WTC11 (cell line): ENCODE data around the gene KCNJ6. TPM values are rescaled to one million over a fixed set of nuclear protein-coding genes. Genes with fewer than 3 reads are reported as not detected.

Experiments
- ATAC-seq: fragments of 200-7000 bp; cut with Tn5 transposase; 2 replicates; pipeline ENCODE4 v1.10.0; 2021; ENCODE audit warnings: mild to moderate bottlenecking, moderate library complexity
- CTCF ChIA-PET: fragments of 300-600 bp; sonication (Branson Sonifier 250); formaldehyde crosslinking; loops from one replicate; lab custom pipeline; 2021; ENCODE audit warnings: antibody characterized with exemption; lab: Charles Lee
- POLR2A ChIA-PET: fragments of 350-600 bp; sonication (Branson Sonifier 250); formaldehyde crosslinking; loops from one replicate; lab custom pipeline; 2021; ENCODE audit warnings: antibody characterized with exemption; lab: Charles Lee
- DNase-seq: peaks from one replicate; pipeline ENCODE4 v3.0.0; 2021; ENCODE audit warnings: low spot score
- H3K27ac Mint-ChIP-seq: 2 replicates; pipeline ENCODE4 v1.8.0; 2021; ENCODE audit warnings: mixed read lengths
- H3K27me3 Mint-ChIP-seq: 2 replicates; pipeline ENCODE4 v1.8.0; 2021; ENCODE audit warnings: low read depth, mild to moderate bottlenecking, moderate library complexity, mixed read lengths
- H3K36me3 Mint-ChIP-seq: 2 replicates; pipeline ENCODE4 v1.8.0; 2021; ENCODE audit warnings: mixed read lengths
- H3K4me1 Mint-ChIP-seq: 2 replicates; pipeline ENCODE4 v1.8.0; 2022; ENCODE audit warnings: mixed read lengths
- H3K4me3 Mint-ChIP-seq: 2 replicates; pipeline ENCODE4 v1.8.0; 2021; ENCODE audit warnings: mild to moderate bottlenecking, moderate library complexity, mixed read lengths
- H3K9me3 Mint-ChIP-seq: 2 replicates; pipeline ENCODE4 v1.8.0; 2021; ENCODE audit warnings: mixed read lengths
- AR ChIP-seq: fragments of 250-450 bp; sonication (Bioruptor Pico); IDR thresholded peaks from 2 replicates; pipeline ENCODE4 v1.9.0; 2021; ENCODE audit warnings: mild to moderate bottlenecking
- ATF2 ChIP-seq: sonication (generic); formaldehyde crosslinking; IDR thresholded peaks from 2 replicates; pipeline ENCODE4 v1.8.1; 2022; ENCODE audit warnings: low read depth, missing genetic modification reagents, borderline replicate concordance
- CBFB ChIP-seq: sonication (generic); formaldehyde crosslinking; IDR thresholded peaks from 2 replicates; pipeline ENCODE4 v1.8.1; 2022; ENCODE audit warnings: mild to moderate bottlenecking, low read depth, missing genetic modification reagents
- CDX4 ChIP-seq: fragments of 250-450 bp; sonication (Bioruptor Pico); IDR thresholded peaks from 2 replicates; pipeline ENCODE4 v1.9.0; 2021; ENCODE audit warnings: moderate library complexity, mild to moderate bottlenecking, inconsistent platforms, borderline replicate concordance
- CTCF ChIP-seq: fragments of 200-600 bp; IDR thresholded peaks from 2 replicates; pipeline ENCODE4 v1.8.0; 2022; ENCODE audit warnings: antibody characterized with exemption
- E2F4 ChIP-seq: sonication (generic); formaldehyde crosslinking; IDR thresholded peaks from 2 replicates; pipeline ENCODE4 v1.8.1; 2022; ENCODE audit warnings: low read depth, mild to moderate bottlenecking, moderate library complexity, missing genetic modification reagents, borderline replicate concordance
- ERG ChIP-seq: fragments of 250-450 bp; sonication (Bioruptor Pico); IDR thresholded peaks from 2 replicates; pipeline ENCODE4 v1.8.0; 2021; ENCODE audit warnings: mild to moderate bottlenecking
- ETV6 ChIP-seq: sonication (generic); formaldehyde crosslinking; IDR thresholded peaks from 2 replicates; pipeline ENCODE4 v1.8.1; 2022; ENCODE audit warnings: mild to moderate bottlenecking, missing genetic modification reagents
- FOXP1 ChIP-seq: sonication (generic); formaldehyde crosslinking; IDR thresholded peaks from 2 replicates; pipeline ENCODE4 v1.8.0; 2022; ENCODE audit warnings: missing genetic modification reagents, mild to moderate bottlenecking, moderate library complexity, borderline replicate concordance
- FOXP4 ChIP-seq: sonication (generic); formaldehyde crosslinking; IDR thresholded peaks from 2 replicates; pipeline ENCODE4 v1.8.0; 2022; ENCODE audit warnings: mild to moderate bottlenecking, missing genetic modification reagents
- GABPB1 ChIP-seq: sonication (generic); formaldehyde crosslinking; IDR thresholded peaks from 2 replicates; pipeline ENCODE4 v1.8.1; 2023; ENCODE audit warnings: mild to moderate bottlenecking, missing genetic modification reagents
- IRF1 ChIP-seq: sonication (generic); formaldehyde crosslinking; IDR thresholded peaks from 2 replicates; pipeline ENCODE4 v1.8.0; 2023; ENCODE audit warnings: missing genetic modification reagents
- OVOL2 ChIP-seq: fragments of 250-450 bp; sonication (Bioruptor Pico); IDR thresholded peaks from 2 replicates; pipeline ENCODE4 v1.9.0; 2021; ENCODE audit warnings: mild to moderate bottlenecking, borderline replicate concordance
- RORB ChIP-seq: fragments of 250-450 bp; sonication (Bioruptor Pico); IDR thresholded peaks from 2 replicates; pipeline ENCODE4 v1.9.0; 2021; ENCODE audit warnings: mild to moderate bottlenecking
- TCF7 ChIP-seq: sonication (generic); formaldehyde crosslinking; IDR thresholded peaks from 2 replicates; pipeline ENCODE4 v1.8.0; 2022; ENCODE audit warnings: mild to moderate bottlenecking, low read depth, missing genetic modification reagents, moderate library complexity
- ZNF532 ChIP-seq: fragments of 250-450 bp; sonication (Bioruptor Pico); IDR thresholded peaks from 2 replicates; pipeline ENCODE4 v1.9.0; 2021; ENCODE audit warnings: mild to moderate bottlenecking, borderline replicate concordance
- total RNA-seq: library from RNA; stranded (reverse); gene quantifications from 3 replicates; pipeline ENCODE4 v1.2.3, GENCODE V29; 2021

Gene KCNJ6
- total RNA-seq, 1 experiment from 2014 or later = 0.35 TPM

GRCh38 chr21:37560385-37560784, 355.9 kb downstream of the KCNJ6 start:
- Mint-ChIP-seq H3K4me1 (peaks cover 15% of the 10 kb centered on the region), H3K36me3 (no peaks in the 10 kb centered on the region), H3K27me3 (peaks cover 23% of the 10 kb centered on the region), H3K9me3 (peaks cover 9% of the 10 kb centered on the region), H3K27ac (no peak overlapping the region), H3K4me3 (no peak overlapping the region)
- ATAC-seq (no peak), DNase-seq (no peak)
- TF ChIP-seq TCF7 = no peak
- TF ChIP-seq CBFB (CRISPR knock-in tag) = no peak
- POLR2A ChIA-PET = no interaction called here
- CTCF ChIA-PET = no interaction called here

GRCh38 chr21:37558676-37559211, 357.5 kb downstream of the KCNJ6 start:
- H3K4me3 Mint-ChIP-seq = no peak overlapping the region
- peaks cover 9% of the 10 kb centered on the region for H3K9me3 Mint-ChIP-seq
- no peak overlapping the region for H3K27ac Mint-ChIP-seq
- H3K27me3 Mint-ChIP-seq = peaks cover 23% of the 10 kb centered on the region
- ChIA-PET CTCF (no interaction called here), POLR2A (no interaction called here)
- H3K4me1 Mint-ChIP-seq = no peaks in the 10 kb centered on the region
- DNase-seq (no peak), ATAC-seq (no peak)
- no peaks in the 10 kb centered on the region for H3K36me3 Mint-ChIP-seq
- TF ChIP-seq AR (CRISPR knock-in tag) (no peak), E2F4 (CRISPR knock-in tag) (no peak), ZNF532 (CRISPR knock-in tag) (no peak), CDX4 (CRISPR knock-in tag) (no peak), RORB (CRISPR knock-in tag) (no peak), IRF1 (CRISPR knock-in tag) (no peak), FOXP1 (no peak), ERG (CRISPR knock-in tag) (no peak), GABPB1 (no peak), ATF2 (CRISPR knock-in tag) (no peak), FOXP4 (CRISPR knock-in tag) (no peak), ETV6 (CRISPR knock-in tag) (no peak), CTCF (no peak), OVOL2 (CRISPR knock-in tag) (no peak)
